Hematopoietic multipotent progenitor cell treated with erythropoietin and hydrocortisone succinate and interleukin-3 and kit ligand, for 17 days (in vitro differentiated cells): Measurements from ENCODE around the gene OGFOD3.

Source experiments
- DNase-seq: peaks from one replicate; pipeline ENCODE4 v3.0.0-alpha.2; 2015; ENCODE audit warnings: low spot score

The OGFOD3 gene

GRCh38 chr17:82446649-82447048, 28.3 kb upstream of the OGFOD3 start:
- no peak for DNase-seq

DNA sequence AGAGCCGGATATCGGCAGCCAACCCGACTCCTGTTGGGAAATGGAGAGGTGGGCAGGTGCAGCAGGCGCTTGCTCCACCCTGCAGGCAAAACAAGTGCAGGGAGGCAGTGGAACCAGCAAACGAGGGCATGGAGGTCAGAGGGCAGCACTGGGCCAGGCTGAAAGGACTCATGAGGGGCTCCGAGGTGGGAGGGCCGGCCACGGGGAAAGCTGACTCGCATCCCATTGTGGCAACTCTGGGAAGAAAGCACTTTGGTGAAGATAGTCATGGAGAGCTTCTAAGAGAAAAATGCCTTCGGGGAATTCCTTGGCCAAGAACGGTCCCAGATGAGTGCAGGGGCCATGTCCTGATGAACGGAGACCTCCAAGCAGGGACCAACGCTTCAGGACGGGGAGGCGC, 27.7 kb upstream of the OGFOD3 start:
- no peak for DNase-seq

- DNase-seq, result no peak
Measured at GRCh38 chr17:82445542-82445941, 27.2 kb upstream of the OGFOD3 start.

DNA sequence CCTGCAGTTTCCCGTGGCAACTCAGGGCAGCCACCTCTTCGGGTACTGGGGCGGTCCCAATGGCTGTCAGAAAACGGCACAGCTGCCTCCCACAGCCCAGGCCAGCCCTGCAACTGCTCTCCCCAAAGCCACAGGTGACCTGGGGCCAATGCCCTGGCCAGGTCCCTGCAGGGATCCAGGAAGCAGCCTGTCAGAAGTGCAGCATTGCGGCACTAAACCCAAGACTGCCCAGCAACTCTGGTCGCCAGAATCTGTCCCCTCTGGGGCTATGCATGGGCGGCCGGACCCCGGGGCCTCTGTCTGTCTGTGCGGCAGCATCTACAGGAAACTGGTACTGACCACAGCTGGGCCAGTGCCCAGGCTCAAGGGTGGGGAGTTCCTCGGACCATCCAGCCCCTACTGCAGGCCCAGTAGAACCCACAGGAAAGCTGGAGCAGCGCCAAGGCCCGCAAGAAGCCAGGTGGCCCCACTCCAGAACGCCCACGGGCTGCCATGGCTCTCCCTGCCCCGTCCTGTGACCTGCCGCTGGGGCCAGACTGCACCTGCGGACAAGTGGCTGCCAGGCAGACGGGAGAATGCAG, 26.6 kb upstream of the OGFOD3 start:
- DNase-seq, result no peak

GRCh38 chr17:82444284-82444893, 26.0 kb upstream of the OGFOD3 start:
- no peak for DNase-seq

- DNase-seq, result no peak
Measured at GRCh38 chr17:82443465-82444283, 25.3 kb upstream of the OGFOD3 start.

GRCh38 chr17:82442643-82443464, 24.5 kb upstream of the OGFOD3 start:
- DNase-seq, result no peak

GRCh38 chr17:82441691-82442487, 23.5 kb upstream of the OGFOD3 start:
- no peak for DNase-seq

DNA sequence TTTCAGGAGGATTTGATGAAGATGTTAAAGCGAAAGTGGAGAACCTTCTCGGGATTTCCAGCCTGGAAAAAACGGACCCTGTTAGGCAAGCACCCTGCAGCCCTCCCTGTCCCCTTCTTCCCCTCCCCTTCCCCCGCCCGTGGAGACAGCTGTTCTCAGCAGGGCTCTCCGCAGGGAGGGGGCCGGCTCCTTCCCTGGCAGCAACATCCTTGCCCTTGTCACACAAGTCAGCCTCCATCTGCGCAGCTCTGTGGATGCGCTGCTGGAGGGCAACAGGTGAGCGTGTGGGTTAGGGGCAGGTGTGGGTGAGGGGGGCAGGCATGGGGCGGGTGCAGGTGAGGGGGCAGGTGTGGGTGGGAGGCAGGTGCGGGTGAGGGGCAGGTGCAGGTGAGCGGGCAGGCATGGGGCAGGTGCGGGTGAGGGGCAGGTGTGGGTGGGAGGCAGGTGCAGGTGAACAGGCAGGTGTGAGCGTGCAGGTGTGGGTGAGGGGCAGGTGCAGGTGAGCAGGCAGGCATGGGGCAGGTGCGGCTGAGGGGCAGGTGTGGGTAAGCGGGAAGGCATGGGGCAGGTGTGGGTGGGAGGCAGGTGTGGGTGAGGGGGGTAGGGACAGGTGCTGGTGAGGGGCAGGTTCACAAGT, 22.7 kb upstream of the OGFOD3 start:
- no peak for DNase-seq

DNA sequence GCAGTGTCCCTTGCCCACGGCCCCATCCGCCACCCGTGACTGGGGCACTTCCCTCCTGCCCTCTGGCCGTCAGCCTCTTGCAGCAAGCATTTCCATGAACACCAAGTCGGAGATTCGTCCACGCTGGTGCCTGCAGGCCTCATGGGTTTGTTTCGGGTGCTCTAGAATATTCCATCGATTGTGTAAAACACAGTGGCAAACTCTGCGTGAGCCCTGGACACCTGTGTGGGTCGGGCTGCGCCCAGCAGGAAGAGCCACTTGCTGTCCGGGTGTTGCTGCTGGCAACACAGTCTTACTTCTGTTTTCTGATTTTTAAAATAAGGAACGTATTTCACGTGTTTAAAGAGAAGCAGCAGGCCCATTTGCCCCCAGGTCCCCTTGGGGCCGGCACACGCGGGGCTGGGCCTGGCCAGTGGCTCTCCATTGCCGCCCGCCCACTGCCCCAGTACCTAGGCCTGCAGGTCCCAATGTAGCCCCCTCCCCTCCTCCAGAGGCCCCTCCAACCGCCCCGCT, 22.1 kb upstream of the OGFOD3 start:
- no peak for DNase-seq

DNA sequence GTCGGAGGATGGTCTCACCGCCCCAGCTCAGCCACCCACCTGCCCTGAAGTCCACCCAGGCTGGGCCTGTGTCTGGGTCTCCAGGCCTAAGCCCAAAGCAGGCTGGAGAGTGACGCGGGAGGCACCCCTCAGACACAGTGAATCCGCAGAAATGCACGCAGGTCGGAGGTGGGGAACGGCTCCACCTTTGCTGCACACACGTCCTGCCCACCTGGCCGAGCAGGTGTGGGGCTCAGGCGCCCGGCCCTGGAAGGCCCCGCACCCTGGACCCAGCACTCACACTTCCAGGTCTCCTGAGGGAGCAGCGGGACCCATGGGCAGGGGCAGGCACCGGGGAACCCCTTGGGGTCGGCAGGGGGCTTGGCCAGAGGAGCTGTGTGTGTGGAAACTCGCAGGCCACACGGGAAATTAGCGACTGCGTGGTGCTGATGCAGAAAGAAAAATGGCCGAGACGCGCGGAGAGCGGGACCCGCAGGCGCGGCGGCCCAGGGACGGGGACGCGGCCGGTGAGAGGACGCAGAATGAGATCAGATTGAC, 21.5 kb upstream of the OGFOD3 start:
- no peak for DNase-seq

DNA sequence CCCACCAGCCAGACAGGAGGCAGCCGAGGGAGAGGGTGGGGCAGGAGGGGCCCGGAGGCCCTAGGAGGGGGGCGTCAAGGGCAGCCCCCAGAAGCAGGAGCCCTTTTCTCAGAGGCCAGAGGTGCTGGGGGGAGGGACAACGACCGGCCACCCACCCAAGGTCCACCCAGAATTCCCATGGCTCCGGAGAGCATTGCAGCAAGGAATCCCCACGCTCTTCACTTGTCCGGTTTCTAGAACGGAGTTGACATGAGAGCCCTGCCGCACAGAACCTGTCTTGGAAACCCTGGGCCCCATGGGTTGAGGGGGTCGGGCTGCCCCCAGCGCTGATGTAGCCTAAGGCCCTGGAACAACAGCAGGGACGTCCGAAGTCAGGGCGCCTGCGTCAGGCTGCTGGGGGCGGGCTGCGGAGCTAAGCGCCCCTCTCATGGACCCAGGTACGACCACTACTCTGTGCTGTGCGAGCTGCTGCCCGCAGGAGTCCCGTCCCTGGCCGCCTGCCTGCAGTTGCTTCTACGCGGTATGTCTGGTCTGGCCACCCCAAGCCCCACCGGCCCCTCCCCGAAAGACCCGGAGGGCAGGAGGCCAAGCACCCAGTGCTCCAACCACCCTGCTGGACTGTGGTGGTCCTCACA, 20.9 kb upstream of the OGFOD3 start:
- DNase-seq, result no peak

DNA sequence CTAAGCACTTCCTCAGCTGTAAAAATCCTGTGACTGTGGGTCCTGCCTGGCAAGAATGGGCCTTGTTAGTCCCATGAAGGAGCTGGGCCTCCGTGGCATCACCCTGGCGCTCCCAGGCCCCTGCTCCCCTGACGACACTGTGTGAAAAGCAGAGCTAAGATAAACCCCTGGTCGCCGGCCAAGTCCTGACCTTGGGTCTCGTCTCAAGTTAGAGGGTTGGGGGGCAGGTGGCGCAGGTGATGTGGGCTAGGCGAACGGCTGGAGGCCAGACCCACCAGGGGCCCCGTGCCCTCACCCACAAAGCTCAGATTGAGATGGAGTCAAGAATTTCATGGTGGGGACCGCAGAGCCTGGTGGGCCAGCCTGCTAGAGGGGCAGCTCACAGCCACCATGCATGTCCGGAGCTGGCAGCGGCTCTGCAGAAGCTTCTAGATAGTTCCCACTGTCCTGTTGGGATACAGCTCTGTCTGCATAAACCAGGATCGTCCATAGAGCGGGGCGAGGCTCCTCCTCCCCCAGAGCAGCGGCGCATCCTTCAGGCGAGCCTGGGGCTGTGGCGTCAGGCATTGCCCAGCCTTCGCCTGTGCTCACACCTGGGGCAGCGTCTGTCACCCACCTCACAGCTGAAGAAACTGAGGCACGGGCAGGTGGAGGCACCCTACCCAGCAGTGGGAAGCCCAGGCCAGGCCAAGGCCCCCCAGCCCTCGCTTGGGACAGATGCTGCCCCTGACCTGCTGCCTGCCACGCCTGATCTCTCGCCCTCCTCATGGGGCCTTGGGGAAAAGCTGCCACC, 20.2 kb upstream of the OGFOD3 start:
- DNase-seq, result no peak

GRCh38 chr17:82437325-82437668, 18.9 kb upstream of the OGFOD3 start:
- DNase-seq, result no peak

DNA sequence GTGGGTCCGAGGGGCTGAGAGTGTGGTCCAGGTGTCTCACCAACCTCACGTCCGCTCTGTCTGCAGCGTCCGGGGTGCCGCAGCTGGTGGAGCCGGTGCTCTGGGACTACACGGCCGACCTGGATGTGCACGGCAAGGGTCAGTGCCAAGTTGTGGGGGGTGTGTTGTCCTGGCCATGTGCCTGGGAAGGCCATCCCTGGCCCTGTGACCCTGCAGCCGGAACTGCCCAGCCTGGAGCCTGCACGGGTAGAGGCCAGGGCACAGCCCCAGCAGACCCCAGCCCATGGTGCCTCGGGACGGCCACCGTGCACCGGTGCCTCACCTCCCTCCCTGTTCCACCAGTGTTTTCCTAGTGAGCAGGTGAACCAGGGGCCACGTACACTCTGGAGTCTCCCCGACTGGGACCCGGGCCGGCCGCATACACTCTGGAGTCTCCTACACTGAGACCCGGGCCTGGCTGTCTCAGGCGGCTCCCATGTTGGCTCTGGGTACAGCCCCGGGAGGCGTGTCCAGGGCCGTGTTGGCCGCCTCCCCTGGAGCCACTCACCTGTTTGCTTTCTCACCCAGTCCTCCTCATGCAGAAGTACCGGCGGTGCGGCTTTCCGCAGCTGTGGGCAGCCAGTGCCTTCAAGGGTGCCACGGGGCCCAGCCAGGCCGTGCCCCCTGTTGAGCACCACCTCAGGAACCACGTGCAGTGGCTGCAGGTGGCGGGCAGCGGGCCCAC, 18.4 kb upstream of the OGFOD3 start:
- no peak for DNase-seq

DNA sequence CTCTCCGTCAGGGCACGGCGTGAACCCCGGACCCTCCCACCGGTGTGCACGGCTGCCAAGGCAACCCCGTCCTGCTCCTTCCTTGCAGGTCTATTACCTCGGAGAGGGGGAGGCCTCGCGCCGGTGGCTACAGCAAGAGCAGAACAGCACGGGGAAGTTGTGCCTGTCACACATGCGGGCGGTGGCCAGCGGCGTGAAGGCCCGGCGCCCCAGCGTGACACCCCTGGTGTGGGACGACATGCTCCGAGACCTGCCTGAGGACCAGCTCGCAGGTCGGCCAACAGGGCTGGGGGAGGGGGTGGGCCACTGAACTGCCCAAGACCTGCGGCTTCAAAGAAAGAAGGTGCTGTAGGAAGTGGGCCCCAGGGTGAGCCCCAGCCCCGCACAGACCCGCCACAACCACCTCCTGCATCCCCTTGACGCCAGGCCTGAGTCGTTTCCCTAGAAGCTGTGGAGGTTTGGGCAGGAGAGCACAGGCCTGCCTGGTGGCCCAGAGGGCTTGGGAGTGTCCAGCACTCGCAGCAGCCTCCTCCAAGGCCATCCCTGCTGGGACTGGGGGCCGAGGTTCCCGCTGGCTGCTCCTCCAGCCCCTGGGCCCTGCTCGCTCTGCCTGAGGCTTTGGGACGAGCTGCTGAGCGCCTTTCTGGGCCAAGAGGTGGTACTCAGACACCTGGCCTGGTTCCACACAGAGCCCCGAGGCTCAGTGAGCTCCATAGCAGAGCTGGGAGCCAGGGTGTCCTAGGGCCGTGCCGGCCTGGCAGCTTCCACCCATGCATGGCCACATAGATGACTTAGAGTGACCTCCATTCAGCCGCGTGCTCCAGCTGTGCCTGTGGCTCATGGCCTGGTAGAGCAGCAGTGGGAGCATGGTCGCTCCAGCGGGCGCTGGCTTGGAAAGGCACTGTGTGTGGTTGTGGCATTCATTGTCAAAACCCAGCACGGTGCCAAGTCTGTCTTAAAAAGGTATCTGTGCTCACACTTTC, 17.5 kb upstream of the OGFOD3 start:
- no peak for DNase-seq

GRCh38 chr17:82435103-82435502, 16.7 kb upstream of the OGFOD3 start:
- no peak for DNase-seq

DNA sequence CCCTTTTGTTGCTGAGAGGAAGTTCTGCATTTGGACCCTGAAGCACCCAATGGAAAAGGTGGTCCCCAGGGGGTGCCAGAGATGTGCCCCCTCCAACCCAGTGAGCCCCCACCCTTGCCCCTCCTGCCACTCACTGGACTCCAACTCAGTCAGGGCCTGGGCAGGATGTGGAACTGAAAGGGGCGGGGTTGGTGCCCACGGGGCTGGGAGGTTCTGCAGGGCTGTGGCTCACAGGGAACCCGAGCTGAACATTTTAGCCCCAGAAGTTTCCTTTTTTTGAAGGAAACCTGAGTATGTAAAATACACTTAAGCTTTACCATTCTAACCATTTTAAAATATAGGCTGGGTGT, 15.8 kb upstream of the OGFOD3 start:
- DNase-seq, result no peak
